Left hindlimb (tissue), 1 donor: ENCODE data around the gene LCA5L.
"Not testable (repeated sequence)": the region's sequence is repeated elsewhere in the genome, so short reads cannot be mapped to it uniquely, and the experiment has no call there.

Experiments used
- DNase-seq: peaks from one replicate; pipeline ENCODE4 v3.0.0-alpha.2; 2018

LCA5L gene

DNA sequence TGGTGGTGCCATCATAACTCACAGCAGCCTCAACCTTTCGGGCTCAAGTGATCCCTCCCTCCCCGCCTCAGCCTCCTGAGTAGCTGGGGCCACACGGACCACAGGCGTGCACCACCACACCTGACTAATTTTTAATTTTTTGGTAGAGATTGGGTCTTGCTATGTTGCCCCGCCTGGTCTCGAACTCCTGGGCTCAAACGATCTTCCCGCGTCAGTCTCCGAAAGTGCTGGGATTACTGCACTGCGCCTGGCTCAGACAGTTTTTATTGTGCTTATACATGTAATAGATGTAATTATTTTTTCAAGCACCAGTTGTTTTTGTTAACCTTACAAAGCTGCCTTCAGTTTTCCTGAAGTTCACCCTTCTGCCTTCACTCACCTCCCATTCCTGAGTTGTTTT lies 58.7 kb downstream of the LCA5L start:
- no peak for DNase-seq

DNA sequence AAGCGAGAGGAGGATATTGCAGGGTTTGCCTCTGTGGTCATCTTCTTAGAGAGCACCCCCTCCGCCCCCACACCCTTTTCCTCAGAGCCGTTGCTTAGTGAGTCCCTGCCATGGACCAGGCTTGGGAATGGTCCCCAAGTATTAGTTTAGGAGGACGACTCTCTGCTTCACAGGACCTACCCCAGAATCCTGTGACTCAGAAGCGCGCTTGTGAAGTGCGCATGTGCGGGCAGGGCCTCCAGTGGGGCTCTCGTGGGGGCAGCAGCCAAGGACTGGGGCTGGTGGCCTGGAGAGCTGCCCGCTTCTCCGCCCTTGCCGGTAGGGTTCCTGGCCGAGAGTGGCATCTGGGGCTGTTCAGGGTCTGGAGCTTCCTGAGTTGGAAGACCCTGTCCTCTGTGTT lies 59.4 kb downstream of the LCA5L start:
- DNase-seq, result peak; percentile 47

DNA sequence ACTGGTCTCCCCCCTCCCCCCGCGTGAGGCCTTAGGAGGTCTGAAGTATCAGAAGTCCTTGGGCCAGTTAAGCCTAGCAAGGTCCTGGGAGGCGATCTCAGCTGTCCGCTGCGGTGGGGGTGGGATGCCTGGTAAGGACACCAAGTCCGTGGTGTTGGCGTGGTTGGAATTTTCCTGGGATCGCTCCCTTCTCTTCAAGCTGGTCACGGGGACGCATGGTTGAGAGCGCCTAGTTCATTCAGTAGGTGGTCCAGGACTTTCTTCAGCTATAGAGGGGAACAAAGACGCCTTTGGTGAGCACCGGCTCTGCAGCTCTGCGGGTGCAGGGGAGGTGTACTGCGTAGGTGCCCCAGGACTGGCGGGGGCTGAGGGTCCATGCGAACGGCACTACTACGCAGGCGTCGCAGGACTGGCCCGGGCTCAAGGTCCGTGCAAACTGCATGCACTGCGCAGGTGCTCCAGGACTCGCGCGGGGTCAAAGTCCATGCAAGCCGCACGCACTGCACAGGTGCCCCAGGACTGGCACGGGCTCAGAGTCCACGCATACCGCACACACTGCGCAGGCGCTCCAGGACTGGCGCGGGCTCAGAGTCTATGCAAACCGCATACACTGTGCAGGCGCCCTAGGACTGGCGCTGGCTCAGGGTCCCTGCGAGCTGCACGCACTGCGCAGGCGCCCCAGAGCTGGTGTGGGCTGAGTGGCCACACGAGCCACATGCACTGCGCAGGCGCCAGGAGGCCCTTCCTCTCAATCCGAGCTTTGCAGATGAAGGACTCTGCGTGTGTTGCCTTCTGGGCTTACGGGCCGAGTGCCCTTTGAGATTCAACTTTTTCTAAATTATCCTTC lies 60.1 kb downstream of the LCA5L start:
- peak; percentile 87 for DNase-seq

DNA sequence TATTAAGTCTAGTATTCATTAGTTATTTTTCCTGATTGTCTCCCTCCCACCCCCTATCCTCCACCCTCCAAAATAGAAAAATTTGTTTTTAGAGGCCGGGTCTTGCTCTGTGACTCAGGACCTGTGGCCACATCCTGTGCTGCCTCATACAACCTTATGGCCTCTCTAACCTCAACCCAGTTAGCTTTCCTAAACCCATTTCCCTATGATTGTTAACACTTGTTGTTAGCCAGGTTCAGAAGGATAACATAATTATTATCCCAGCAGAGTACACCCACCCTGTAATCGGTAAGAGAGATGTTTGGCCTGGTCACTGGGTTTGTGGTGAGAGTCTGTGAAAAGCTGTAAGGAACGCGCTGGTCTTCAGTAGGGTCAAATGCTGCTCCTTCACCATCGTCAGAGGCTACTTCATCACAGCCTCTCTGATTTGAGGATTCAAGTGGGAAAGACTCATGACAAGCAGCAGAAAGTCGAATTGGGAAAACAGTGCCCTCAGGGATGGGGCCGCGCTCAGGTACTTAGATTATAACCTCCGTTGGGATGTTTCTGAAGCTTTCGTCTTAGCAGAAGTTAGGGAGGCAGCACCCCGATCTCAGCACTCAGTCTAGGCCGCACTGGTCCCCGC lies 60.8 kb downstream of the LCA5L start:
- no peak for DNase-seq

DNA sequence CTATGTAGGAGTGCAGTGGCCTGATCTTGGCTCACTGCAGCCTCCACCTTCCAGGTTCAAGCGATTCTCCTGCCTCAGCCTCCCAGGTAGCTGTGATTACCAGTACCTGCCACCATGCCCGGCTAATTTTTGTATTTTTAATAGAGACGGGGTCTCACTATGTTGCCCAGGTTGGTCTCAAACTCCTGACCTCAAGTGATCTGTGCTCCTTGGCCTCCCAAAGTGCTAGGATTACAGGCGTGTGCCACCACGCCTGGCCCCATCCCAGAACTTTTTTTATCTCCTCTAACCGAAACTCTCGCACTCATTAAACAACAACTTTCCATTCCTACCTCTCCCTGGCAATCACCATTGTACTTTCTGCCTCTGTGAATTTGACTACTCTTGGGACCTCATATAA lies 63.5 kb downstream of the LCA5L start:
- not testable (repeated sequence) for DNase-seq

DNA sequence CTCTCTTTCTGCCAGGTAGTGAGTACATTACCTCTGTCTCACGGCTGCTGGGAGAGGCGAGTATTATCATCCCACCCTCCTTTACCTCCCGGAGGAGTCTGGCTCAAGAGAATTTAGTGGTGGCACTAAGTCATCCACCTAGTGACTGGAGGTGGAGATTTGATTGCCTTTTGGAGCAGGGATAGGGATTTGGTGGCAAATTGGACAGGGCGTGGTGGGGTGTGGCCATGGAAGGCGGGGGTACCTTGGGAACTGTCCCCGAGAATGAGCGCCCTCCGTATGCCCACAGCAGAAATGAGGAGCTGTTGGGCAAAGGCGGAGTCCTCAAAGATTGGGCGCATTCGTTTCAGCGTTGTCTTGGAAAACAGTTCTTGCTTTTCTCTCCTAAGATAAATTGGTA lies 64.6 kb downstream of the LCA5L start:
- no peak for DNase-seq

DNA sequence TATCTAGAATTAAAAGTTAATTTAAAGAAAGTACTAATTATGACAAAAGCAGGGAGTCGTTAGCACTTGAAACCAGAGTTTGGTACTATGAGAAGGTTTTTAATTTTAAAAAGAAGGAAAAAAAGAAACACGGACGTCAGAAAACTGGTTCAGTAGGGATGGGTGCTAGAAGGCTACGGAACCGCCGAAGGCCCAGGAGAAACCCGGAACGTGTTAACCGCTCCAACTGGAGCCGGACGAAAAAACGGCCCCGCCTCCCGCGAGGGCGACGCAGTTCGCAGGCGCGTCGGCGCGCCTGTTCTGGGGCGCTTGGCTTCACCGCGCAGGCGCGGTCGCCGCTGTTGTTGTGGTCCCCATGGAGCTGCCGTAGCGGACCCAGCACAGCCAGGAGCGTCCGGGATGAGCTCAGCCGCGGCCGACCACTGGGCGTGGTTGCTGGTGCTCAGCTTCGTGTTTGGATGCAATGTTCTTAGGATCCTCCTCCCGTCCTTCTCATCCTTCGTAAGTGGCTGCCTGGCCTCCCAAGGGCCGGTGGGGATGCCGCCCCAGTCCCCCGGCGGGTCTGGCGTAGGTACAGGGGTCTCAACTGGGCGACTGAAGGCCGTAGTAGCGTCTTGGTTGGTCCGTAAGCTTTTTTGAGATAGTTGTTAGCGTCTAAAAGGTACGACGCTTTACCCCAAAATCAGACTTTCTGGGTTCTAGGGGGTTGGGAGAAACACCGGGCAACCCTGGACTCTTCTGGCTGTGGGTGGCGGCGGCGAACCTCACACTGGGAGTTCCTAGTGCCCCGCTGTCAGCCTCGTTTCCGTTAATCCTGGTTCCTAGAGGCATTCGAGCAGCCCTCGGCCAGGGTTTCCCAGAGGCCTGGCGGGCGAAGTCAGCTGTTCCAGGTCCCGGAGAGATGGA lies 65.3 kb downstream of the LCA5L start:
- peak; percentile 96 for DNase-seq

DNA sequence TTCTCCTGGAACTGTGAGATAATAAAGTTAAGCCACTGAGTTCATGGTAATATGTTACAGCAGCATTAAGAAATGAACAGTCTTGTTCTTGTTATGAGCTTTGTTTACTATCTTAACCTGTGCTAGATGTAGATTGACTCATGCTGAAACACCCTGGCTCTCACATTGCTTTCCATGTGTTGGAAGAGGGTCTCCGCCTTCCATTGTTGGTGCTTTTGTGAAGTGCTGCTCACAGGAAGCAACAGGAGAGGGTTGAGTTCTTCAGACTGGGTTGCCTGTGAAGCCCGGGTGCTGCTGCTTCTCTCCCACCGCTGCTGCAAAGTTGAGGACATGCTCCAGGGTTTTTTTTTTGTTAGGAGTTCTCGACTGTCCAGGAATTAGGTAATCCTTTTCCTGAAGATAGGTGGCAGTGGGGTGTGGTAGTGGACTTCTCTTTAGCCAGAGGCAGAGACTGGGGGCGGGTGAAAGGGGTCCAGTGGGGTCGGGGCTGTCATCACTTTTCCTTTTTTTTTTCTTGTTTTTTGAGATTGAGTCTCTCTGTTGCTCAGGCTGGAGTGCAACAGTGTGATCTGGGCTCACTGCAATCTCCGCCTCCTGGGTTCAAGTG lies 68.0 kb downstream of the LCA5L start:
- no peak for DNase-seq

DNA sequence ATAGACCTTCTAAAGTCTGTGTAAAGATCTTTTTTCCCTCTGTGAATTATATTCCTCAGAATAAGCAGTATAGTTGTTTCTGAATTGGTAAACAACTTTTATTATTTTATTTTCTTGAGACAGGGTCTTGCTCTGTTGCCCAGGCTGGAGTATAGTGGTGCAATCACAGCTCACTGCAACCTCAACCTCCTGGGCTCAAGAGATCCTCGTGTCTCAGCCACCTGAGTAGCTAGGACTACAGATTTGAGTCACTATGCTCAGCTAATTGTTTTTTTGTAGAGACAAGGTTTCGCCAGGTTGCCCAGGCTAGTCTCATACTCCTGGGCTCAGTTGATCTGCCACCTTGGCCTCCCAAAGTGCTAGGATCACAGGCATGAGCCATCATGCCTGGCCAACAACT lies 70.1 kb downstream of the LCA5L start:
- no peak for DNase-seq

DNA sequence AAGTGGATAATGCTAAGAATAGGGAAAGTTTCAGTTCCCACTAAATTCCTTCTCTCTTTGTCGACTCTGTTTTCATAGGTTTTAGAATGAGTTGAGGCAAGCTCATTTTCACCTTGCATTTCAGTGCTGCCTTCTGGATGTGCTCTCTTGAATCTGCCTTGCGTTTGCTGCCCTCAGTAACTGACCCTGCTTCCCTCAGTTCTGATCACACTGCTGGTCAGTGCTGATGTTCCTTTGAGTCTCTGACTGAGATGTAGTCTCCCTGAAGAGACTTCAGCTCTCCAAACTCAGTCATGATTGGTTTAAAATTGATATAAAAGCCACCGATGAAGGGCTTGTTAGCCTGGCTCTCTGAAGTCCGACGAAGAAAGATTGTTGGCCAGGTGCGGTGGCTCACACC lies 71.5 kb downstream of the LCA5L start:
- DNase-seq, result no peak

DNA sequence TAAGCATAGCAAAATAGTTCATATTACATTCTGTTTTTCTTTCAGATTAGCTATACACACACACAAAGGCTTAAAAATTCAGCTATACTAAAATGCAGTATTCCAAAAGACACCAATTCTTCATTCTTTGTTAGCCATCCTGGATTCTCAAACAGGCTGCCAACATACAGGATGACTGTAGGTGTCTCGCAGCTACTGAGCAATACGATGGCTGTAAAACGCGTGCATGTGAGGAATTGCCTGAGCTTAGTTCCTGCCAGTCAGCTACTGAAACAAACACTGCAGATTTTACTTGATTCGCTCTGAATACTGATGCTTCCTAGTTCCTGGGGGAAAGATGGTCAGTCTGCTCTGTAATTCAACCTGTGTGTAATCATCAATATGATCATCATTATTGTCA lies 71.9 kb downstream of the LCA5L start:
- DNase-seq, result no peak

DNA sequence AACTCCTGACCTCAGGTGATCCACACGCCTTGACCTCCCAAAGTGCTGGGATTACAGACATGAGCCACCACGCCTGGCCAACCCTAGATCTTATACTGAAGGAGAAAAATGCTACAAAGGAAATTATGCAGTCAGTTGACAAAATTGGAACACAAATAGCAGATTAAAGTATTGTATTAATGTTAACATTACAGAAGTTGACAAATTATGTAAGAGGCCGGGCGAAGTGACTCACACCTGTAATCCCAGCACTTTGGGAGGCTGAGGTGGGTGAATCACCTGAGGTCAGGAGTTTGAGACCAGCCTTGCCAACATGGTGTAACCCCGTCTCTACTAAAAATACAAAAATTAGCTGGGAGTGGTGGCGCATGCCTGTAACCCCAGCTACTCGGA lies 75.7 kb downstream of the LCA5L start:
- not testable (repeated sequence) for DNase-seq

DNA sequence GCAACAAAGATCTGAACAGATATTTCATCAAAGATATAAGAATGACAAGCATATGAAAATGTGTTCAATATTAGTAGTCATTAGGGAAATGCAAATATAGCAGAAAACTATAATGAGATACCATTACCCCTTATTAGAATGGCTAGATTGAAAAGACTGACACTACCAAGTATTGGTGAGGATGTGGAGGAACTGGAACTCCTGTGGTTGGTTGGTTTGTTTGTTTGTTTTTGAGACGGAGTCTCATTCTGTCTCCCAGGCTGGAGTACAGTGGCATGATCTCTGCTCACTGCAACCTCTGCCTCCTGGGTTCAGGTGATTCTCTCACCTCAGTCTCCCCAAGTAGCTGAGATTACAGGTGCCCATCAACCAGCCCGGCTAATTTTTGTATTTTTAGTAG lies 77.8 kb downstream of the LCA5L start:
- DNase-seq, result no peak

DNA sequence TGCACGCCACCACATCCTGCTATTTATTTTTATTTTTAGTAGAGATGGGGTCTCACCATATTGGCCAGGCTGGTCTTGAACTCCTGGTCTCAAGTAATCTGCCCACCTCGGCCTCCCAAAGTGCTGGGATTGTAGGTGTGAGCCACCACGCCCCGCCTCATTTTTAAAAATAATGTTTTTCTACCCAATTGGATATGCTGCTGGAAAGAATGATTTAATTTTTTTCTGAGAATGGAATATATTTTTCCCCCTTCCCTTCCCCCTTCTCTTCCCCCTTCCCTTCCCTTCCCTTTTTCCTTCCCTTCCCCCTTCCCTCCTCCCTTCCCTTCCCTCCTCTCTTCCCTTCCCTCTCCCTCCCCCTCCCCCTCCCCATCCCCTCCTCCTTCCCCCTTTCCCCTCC lies 79.0 kb downstream of the LCA5L start:
- no peak for DNase-seq

DNA sequence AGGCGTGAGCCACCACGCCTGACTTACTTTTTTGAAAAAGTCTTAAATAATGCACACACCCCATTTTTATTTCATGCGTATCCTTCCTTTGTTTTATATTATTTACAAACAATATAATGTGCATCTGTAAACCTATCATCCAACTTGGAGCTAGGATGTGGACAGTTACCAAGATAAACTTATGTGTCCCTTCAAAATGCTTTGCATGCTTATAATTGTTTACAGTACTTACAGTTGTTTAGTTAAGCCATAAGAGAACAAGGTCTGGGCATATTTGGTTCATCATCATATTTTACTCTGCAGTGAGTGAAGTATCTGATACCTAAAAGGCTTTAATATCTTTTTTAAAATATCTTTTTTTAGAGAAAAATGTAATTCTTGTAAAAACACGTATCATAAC lies 80.6 kb downstream of the LCA5L start:
- no peak for DNase-seq

DNA sequence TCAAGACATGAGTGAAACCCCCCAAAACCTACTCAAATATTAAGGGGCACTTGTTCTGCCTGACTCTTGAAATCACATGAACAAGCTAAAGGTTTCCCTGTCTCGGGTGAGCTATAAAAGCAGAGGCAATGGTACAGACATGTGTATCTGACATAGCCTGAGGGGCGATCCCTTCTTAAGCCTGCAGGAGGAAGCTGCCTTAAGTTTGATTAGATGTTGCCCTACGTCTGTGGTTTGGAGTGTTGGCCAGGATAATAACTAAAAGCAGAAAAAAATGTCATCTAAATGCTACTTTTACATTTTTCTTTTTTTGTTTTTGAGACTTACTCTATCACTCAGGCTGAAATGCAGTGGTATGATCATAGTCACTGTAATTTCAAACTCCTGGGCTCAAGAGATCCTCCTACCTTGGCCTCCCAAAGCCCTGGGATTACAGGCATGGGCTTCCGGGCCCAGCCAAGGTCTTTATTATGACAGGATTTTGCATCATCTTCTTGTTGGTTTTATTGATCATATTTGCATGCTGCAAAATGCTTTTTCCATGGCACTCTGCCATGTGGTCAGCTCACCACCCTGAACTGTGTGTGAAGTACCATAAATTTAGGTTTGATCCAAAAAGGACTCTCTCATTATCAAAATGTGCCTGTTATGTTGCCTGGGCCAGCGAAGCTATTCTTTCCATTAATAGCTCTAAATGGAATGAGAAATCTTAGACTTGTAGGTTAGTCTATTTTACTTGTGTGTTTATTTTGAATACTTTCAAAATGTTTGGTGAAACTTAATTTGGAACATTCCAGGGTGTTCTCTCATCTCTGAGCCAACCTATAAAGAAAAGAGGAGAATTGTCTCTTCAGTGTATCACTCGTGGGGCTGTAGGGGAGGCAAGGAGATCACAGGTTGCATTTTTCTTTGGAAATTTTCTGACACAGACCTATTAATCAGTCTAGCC lies 81.7 kb downstream of the LCA5L start:
- no peak for DNase-seq

DNA sequence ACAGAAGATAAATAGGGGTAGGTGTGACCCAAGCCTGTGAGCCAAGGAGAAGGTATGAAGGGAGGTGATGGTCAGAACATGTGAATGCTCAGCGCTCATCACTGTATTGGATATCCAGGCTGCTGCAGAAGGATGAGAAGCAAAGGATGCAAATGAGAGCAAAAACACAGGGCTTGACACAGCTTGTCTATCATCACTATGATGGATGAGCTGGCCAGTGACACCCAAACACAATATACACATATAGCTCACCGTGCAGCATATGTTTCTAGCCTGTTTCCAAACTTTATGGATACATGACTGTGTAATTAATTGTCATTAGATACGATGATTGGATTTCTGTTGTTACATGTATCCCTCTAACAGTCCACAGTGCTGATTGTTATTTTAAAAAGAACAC lies 82.8 kb downstream of the LCA5L start:
- DNase-seq, result no peak

DNA sequence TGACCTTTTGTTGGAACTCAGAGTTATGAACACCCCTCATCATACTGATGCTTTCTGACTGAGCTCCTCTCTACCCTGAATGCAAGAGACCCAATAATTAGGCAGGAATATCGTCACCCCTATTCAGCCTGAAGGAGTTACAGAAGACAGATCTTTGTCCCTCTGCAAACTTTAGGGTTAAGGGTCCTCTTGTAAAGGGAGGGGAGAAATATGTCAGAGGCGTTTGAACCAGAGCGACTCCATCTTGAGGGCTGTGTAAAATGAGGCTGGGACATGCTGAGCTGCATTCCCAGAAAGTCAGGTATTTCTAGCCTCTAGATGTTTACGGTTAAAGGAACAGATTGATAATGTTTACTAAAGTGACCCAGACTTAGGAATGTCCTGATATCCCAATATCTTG lies 86.2 kb downstream of the LCA5L start:
- no peak for DNase-seq
